Mucosa of rectum (tissue), 2 donors: ENCODE data around the gene VAT1.

ENCODE experiments used
- H3K27ac ChIP-seq, 2 donors: one replicate each; pipeline ENCODE4 v1.7.0; 2013; ENCODE audit warnings: inconsistent platforms in 2 of 2, low read depth in 2 of 2, low read length in 2 of 2
- H3K27me3 ChIP-seq, 2 donors: one replicate each; pipeline ENCODE4 v1.7.0; 2013; ENCODE audit warnings: low read length in 2 of 2; ENCODE audit not compliant: control insufficient read depth in 2 of 2, insufficient read depth in 2 of 2
- H3K36me3 ChIP-seq, 2 donors: one replicate each; pipeline ENCODE4 v1.7.0; 2013; ENCODE audit warnings: low read length in 2 of 2; ENCODE audit not compliant: control insufficient read depth in 2 of 2, insufficient read depth in 2 of 2
- H3K4me1 ChIP-seq, 2 donors: one replicate each; pipeline ENCODE4 v1.7.0; 2013; ENCODE audit warnings: low read length in 2 of 2, mild to moderate bottlenecking in 1 of 2; ENCODE audit not compliant: control insufficient read depth in 2 of 2, insufficient read depth in 2 of 2
- H3K4me3 ChIP-seq, 2 donors: one replicate each; pipeline ENCODE4 v1.7.0; 2013; ENCODE audit warnings: low read length in 2 of 2
- H3K9ac ChIP-seq, 2 donors: one replicate each; pipeline ENCODE4 v1.7.0; 2013; ENCODE audit warnings: low read length in 2 of 2, low read depth in 1 of 2, mild to moderate bottlenecking in 1 of 2
- H3K9me3 ChIP-seq, 2 donors: one replicate each; pipeline ENCODE4 v1.7.0; 2013; ENCODE audit warnings: low read length in 2 of 2; ENCODE audit not compliant: control insufficient read depth in 2 of 2
- donor health status: healthy.
- donor health status: Normal muscosa, but diverticular disease.

Gene VAT1

GRCh38 chr17:43043307-43043706 lies 21.1 kb upstream of the VAT1 start:
- Histone ChIP-seq H3K9ac (no peak overlapping the region), H3K36me3 (no peaks in the 10 kb centered on the region), H3K4me3 (no peak overlapping the region), H3K27ac (no peak overlapping the region), H3K27me3 (no peaks in the 10 kb centered on the region), H3K4me1 (no peaks in the 10 kb centered on the region), H3K9me3 (no peaks in the 10 kb centered on the region)

DNA sequence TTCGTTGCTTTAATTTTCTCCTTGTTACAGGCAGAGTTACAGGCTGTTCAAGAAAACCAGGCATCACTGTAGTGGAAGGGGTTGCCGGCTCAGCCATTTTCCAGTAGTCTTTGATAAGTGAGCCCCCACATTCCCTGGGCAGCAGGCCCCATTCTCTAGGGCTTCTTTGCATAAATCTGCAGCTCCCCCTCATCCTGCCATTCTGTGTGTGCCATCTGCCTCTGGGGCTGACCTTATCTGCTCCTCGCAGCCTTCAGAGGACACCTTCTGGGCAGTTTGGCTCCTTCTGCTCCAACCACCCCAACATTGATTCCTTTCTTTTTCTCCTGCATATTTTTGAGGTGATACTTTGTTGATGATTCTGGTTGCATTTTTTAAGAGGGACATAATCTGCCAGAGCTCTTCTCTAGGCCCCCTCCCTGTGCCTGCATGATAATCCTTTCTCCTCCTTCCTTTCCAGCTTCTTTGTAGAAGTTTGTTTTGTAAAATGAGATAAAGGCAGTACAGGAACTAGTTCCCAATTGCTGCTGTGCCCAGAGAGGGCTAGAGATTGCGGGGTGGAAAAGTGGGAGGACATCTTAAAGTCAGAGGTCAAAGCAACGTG lies 19.9 kb upstream of the VAT1 start:
- Histone ChIP-seq H3K4me1 (no peaks in the 10 kb centered on the region), H3K27ac (no peak overlapping the region), H3K4me3 (no peak overlapping the region), H3K27me3 (no peaks in the 10 kb centered on the region), H3K9ac (no peak overlapping the region), H3K36me3 (no peaks in the 10 kb centered on the region), H3K9me3 (no peaks in the 10 kb centered on the region)

GRCh38 chr17:43040655-43041054 lies 18.5 kb upstream of the VAT1 start:
- Histone ChIP-seq H3K27me3 (no peaks in the 10 kb centered on the region), H3K4me3 (no peak overlapping the region), H3K9me3 (no peaks in the 10 kb centered on the region), H3K27ac (no peak overlapping the region), H3K36me3 (no peaks in the 10 kb centered on the region), H3K9ac (no peak overlapping the region), H3K4me1 (no peaks in the 10 kb centered on the region)

DNA sequence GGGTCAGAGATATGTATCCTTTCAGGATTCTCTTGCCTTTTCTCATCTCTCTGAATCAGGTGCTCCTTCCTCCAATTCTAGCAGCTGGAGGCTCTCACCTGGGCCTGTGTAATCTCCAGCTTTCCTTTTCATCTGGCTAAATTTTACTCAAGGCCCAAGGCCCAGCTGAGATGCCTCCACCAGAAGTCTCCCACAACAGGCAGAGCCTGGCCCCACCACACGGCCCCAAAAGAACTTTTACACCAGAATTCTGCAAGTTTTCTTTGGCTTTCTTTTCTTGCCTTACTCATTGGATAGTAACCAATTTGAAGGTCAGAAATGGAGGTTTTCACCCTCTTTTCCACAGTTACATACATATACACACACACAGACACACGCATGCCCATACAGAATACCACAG lies 17.5 kb upstream of the VAT1 start:
- H3K27me3 ChIP-seq, result no peaks in the 10 kb centered on the region
- H3K36me3 ChIP-seq, result no peaks in the 10 kb centered on the region

DNA sequence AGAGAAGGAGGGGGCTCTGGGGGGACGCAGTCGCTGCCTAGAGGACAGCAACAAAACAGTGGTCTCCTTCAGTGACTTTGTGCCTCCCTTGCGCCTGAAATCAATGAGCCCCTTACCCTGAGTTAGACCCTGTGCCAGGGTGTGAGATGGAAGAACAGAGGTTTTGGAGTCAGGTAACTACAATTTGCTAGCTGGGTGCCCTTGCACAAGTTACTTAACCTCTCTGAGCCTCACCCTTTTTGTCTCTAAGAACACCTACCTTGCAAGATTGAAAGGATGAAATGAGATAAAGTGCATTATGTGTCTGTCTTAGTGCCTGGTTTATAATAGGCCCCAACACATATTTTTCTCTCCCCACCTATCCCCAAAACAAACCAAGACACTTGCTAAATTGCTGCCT lies 12.7 kb upstream of the VAT1 start:
- Histone ChIP-seq H3K27ac (no peak overlapping the region), H3K9ac (no peak overlapping the region)

More for the DNA sequence above, 17.5 kb upstream of the VAT1 start:
- H3K9me3 ChIP-seq, result no peaks in the 10 kb centered on the region
- no peak overlapping the region for H3K27ac ChIP-seq
- no peak overlapping the region for H3K9ac ChIP-seq
- no peak overlapping the region for H3K4me3 ChIP-seq
- H3K4me1 ChIP-seq, result no peaks in the 10 kb centered on the region

GRCh38 chr17:43033948-43034881 lies 12.0 kb upstream of the VAT1 start:
- Histone ChIP-seq H3K27ac (no peak overlapping the region), H3K27me3 (no peaks in the 10 kb centered on the region), H3K4me3 (no peak overlapping the region), H3K4me1 (no peaks in the 10 kb centered on the region), H3K36me3 (no peaks in the 10 kb centered on the region), H3K9ac (no peak overlapping the region), H3K9me3 (no peaks in the 10 kb centered on the region)

More for the DNA sequence above, 12.7 kb upstream of the VAT1 start:
- Histone ChIP-seq H3K4me3 (no peak overlapping the region), H3K36me3 (no peaks in the 10 kb centered on the region), H3K4me1 (no peaks in the 10 kb centered on the region), H3K27me3 (no peaks in the 10 kb centered on the region), H3K9me3 (no peaks in the 10 kb centered on the region)

GRCh38 chr17:43031666-43032065 lies 9.5 kb upstream of the VAT1 start:
- Histone ChIP-seq H3K27me3 (no peaks in the 10 kb centered on the region), H3K4me3 (no peak overlapping the region), H3K36me3 (no peaks in the 10 kb centered on the region), H3K9ac (no peak overlapping the region), H3K4me1 (no peaks in the 10 kb centered on the region), H3K27ac (no peak overlapping the region), H3K9me3 (no peaks in the 10 kb centered on the region)

DNA sequence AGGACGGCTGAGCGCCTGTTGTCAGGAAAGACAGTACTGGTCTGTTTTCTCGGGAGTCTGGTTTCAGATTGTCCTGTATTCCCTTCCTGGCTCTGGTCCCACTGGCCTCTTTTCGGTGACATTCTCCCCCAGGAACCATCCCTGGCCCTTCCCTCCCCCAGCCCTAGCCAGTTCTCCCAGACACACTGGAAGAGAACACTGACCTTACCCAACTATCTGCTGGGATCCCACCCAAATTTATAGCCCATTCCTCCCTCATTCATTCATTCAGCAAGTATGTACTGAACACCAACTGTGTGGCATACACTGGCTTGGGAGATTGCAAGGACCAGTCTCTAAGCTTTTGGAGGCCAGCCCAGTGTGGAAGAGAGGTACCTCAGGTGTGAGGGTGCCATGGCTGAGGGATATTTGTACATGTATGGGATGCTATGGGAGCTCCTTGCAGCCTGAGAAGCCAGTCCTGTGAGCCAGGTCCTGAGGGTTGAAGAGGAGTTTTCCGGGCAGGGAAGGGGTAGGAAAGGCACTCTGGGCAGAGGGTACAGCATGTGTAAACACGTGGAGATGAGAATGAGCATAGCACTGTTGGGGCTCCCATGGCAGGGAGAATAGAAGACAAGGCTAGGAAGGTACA lies 8.1 kb upstream of the VAT1 start:
- Histone ChIP-seq H3K36me3 (no peaks in the 10 kb centered on the region), H3K27me3 (peaks cover 0 to 2% of the 10 kb centered on the region in 2 donors), H3K9ac (no peak overlapping the region), H3K4me3 (no peak overlapping the region), H3K27ac (no peak overlapping the region), H3K4me1 (no peaks in the 10 kb centered on the region), H3K9me3 (no peaks in the 10 kb centered on the region)

DNA sequence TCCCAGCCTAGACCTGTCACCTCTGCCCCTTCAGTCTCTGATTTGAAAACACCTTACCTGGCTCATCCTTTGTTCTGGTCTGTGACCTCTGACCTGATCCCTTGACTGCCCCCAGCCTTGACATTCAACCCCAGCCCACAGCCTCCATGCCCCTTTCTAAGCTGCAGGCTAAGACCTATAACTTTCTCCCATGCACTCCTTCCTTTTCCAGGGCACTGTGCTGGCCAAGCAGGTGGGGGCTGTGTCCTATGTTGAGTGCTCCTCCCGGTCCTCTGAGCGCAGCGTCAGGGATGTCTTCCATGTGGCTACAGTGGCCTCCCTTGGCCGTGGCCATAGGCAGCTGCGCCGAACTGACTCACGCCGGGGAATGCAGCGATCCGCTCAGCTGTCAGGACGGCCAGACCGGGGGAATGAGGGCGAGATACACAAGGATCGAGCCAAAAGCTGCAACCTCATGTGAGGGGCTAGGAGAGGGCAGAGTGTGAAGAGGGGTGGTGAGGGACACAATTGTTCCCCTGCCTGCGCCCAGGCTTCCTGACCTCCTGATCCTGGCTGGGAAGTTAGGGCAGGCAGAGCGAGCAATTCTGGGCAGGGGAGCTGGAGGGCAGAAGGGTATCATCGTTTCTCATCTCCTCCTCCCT lies 6.2 kb upstream of the VAT1 start:
- Histone ChIP-seq H3K36me3 (no peaks in the 10 kb centered on the region), H3K9me3 (no peaks in the 10 kb centered on the region), H3K9ac (no peak overlapping the region), H3K27me3 (peaks cover 0 to 2% of the 10 kb centered on the region in 2 donors), H3K27ac (no peak overlapping the region), H3K4me3 (no peak overlapping the region), H3K4me1 (peaks cover 4 to 7% of the 10 kb centered on the region in 2 donors)
